Hematopoietic multipotent progenitor cell (in vitro differentiated cells): ENCODE data around the gene DHRS4. TPM values are rescaled to one million over a fixed set of nuclear protein-coding genes. Genes with fewer than 3 reads are reported as not detected.
"Not testable (repeated sequence)": the region's sequence is repeated elsewhere in the genome, so short reads cannot be mapped to it uniquely, and the experiment has no call there.

Source experiments
- DNase-seq, 3 donors: peaks; one replicate each; pipeline ENCODE4 v3.0.0-alpha.2; 2011 to 2015; ENCODE audit warnings: low read depth in 2 of 3, low spot score in 2 of 3
- total RNA-seq: library from RNA; depleted of rRNA; stranded (reverse); fragments of >200 nt; gene quantifications from one replicate; pipeline ENCODE4 v1.2.3, GENCODE V29; 2012

DHRS4 gene
- total RNA-seq, 1 donor, result 44.4 TPM

DNA sequence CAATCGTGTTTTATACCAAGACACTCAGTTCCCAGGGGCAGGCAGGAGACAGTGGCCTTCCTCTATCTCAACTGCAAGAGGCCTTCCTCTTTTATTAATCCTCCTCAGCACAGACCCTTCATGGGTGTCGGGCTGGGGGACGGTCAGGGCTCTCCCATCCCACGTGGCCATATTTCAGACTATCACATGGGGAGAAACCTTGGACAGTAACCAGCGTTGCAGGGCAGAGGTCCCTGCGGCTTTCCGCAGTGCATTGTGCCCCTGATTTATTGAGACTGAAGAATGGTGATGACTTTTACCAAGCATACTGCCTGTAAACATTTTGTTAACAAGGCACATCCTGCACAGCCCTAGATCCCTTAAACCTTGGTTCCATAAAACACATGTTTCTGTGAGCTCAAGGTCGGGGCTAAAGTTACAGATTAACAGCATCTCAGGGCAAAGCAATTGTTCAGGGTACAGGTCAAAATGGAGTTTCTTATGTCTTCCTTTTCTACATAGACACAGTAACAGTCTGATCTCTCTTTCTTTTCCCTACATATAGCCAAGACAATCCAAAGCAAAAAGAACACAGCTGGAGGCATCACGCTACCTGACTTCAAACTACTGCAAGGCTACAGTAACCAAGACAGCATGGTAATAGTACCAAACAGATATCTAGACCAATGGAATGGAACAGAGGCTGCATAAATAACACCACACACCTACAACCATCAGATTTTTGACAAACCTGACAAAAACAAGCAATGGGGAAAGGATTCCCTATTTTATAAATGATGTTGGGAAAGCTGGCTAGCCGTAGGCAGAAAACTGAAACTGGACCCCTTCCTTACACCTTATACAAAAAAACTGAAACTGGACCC, 28.6 kb downstream of the DHRS4 start:
- not testable (repeated sequence) for DNase-seq

GRCh38 chr14:23984891-23985602, 31.5 kb downstream of the DHRS4 start:
- no peak for DNase-seq

- DNase-seq, result not testable (repeated sequence)
These were observed 34.6 kb downstream of the DHRS4 start for GRCh38 chr14:23988223-23988606.

- DNase-seq, result peak; percentile 26 to 80 (median 77)
These were observed 35.2 kb downstream of the DHRS4 start, which contains the start of gene DHRS4L2 for GRCh38 chr14:23988607-23989363. Gene DHRS4L2, plus strand, starts transcription at chr14:23988929. Its CDS starts 19 bp downstream, at chr14:23988948.

- not testable (repeated sequence) for DNase-seq
These were observed 36.3 kb downstream of the DHRS4 start for GRCh38 chr14:23989734-23990445.

DNA sequence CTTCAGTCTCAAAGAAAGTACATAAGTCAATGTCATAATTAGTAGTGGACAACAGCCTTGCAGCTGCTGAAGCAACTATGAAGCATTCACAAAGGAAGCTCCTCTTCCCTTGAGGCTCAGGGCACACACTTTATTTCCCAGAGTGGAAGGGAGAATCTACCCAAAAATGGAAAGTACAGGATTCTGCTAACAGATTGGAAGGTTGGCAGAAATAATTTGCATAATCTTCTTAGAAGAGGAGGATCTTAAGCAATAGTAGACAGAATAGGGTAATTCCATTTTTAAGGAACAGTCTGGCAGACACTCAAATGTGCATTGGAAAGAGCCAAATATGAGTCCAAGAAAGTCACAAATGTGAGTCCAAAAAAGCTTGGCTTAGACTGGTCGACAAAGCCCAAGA, 37.4 kb downstream of the DHRS4 start:
- not testable (repeated sequence) for DNase-seq

- not testable (repeated sequence) for DNase-seq
These were observed 39.5 kb downstream of the DHRS4 start for GRCh38 chr14:23993042-23993441.

- not testable (repeated sequence) for DNase-seq
These were observed 42.4 kb downstream of the DHRS4 start for GRCh38 chr14:23996009-23996408.

DNA sequence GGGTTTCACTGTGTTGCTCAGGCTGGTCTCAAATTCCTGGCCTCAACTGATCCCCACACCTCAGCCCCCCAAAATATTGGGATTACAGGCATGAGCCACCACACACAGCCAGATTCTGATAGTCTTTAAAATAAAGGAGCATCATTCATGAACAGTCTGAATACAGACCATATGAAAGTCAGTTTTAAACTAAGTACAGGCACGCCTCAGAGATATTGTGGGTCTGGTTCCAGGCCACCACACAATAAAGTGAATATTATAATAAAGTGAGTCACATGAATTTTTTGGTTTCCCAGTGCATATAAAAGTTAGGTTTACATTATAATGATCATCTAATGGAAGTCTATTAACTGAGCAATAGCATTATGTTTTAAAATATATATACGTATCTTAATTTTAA, 43.3 kb downstream of the DHRS4 start:
- DNase-seq, result not testable (repeated sequence)

GRCh38 chr14:23999640-24000039, 46.1 kb downstream of the DHRS4 start:
- not testable (repeated sequence) for DNase-seq

DNA sequence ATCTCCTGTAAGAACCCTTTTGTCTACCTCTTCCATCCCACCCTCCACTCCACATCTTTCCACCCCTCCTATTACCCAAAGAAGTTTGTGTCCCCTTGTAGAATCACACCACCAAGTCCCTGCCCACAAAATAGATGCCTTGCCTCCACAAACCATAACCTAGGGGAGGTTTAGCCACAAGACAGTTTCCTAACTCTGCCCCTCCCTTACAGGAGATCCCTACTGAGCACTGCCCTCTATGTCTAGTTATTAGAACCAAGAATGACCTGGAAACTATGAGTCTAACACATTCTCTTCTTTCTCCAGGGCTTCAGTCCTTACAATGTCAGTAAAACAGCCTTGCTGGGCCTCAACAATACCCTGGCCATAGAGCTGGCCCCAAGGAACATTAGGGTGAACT, 47.5 kb downstream of the DHRS4 start:
- DNase-seq, result not testable (repeated sequence)

DNA sequence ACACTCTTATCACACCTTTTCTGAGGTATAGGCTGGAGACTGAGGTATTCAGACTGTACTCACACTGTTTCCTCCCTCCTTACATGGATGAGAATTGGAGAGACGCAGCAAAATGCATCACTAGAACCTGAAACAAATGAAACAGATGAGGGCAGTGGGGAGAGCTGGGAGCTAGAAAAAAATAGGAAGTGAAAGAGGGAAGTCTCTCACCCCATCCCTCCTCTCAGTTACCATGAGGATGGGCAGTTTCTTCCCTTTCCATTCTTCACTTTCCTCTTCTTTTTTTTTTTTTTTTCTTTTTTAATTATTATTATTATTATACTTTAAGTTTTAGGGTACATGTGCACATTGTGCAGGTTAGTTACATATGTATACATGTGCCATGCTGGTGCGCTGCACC, 48.1 kb downstream of the DHRS4 start:
- DNase-seq, result not testable (repeated sequence)

- not testable (repeated sequence) for DNase-seq
These were observed 52.9 kb downstream of the DHRS4 start for GRCh38 chr14:24006471-24006816.

GRCh38 chr14:24006817-24007652, 53.5 kb downstream of the DHRS4 start:
- DNase-seq, result peak; percentile 23 to 53 (median 42)

DNA sequence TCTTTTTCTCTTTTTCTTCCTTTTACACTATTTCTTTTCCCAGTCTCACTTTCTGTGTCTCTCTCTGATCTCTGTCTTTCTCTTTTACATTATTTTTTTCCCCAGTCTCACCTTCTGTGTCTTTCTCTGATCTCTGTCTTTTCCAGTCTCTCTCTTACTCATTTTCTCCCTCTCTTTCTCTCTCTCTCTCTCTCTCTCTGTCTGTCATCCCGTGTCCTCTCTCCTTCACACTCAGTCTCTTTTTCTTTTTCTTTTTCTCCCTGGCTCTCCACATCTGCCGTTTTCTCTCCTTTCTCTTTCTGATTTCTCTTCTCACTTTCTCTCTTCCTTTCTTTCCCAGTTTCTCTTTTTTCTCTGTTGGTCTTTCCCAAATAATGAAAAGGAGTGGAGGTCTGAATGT, 57.5 kb downstream of the DHRS4 start:
- no peak for DNase-seq

DNA sequence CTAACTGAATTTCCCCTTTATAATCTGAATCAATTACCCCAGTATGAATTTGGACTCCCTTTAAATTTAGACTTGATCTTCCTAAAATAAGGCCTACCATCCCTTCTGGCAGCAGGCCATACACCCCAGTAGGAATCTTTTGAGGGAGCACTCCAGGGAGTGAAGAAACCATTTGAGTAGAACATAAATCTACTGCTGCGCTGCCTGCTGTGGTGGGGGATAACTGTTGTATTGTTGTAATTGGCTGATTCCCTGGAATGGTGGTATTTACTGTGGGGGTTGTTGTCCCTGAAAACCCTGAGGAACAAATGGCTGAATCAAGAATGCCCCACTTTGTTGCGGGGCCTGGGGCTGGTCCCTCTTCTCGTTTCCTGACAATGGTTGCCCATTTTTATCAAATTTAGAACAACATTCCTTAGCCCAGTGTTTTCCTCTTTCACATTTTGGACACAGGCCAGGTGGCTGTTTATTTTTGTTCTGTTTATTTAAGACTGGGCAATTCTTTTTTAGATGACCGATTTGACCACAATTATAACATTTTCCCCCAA, 59.2 kb downstream of the DHRS4 start:
- not testable (repeated sequence) for DNase-seq

GRCh38 chr14:24013654-24014514, 60.3 kb downstream of the DHRS4 start:
- DNase-seq, result peak in 2 of 3 donors; percentile 67 to 86

- DNase-seq, result not testable (repeated sequence)
These were observed 62.2 kb downstream of the DHRS4 start for GRCh38 chr14:24015745-24016144.
